ENCODE data around the gene C5orf22. TPM values are rescaled to one million over a fixed set of nuclear protein-coding genes. Genes with fewer than 3 reads are reported as not detected.

C5orf22 gene
- total and polyA plus RNA-seq, 4 donors = 4.6 to 10.3 (median 7.0) TPM

DNA sequence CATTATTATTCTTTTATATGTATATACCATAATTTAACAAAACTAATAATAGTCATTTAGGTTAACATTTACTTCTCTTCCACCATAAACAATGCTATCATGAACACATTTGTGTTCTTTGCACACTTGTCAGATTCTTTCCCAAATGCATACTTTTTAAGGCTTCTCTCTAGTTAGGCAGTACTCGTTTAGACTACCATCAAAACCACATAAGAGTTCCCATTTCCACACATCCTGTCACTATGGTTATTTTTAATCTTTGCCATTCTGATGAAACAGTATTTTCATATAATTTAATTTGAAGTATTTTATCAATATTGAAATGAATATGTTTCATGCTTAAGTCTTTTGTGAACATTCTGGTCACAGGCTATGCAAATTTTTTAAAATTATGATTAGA lies 15.3 kb upstream of the C5orf22 start:
- 66% methylated on average over 1 of the region's 1 CpG for WGBS
- no peak overlapping the region for H3K9ac ChIP-seq (ENCODE audit: low read depth in 1 of 2, low read length in 2 of 2)
- no peak overlapping the region for H3K4me3 ChIP-seq (ENCODE audit: low read depth in 1 of 3, low read length in 3 of 3)
- H3K4me1 ChIP-seq (ENCODE audit: control insufficient read depth in 4 of 4, insufficient read depth in 4 of 4, low read length in 3 of 4) = no peaks in the 10 kb centered on the region
- peaks cover 3 to 54% (median 40%) of the 10 kb centered on the region in 4 donors for H3K36me3 ChIP-seq (ENCODE audit: control insufficient read depth in 4 of 4, insufficient read depth in 3 of 4, low read depth in 1 of 4, low read length in 3 of 4)
- H3K9me3 ChIP-seq (ENCODE audit: control insufficient read depth in 4 of 4, low read length in 3 of 4) = no peaks in the 10 kb centered on the region
- DNase-seq (ENCODE audit: low spot score) = no peak
- no peaks in the 10 kb centered on the region for H3K27me3 ChIP-seq (ENCODE audit: control insufficient read depth in 4 of 4, insufficient read depth in 4 of 4, low read length in 3 of 4)
- H3K27ac ChIP-seq (ENCODE audit: low read depth in 1 of 2, low read length in 2 of 2) = no peak overlapping the region
- TF ChIP-seq RXRA (IDR thresholded peaks at IDR 0.05) (no peak), HNF4A (conservative IDR thresholded peaks at IDR 0.05) (no peak), SP1 (IDR thresholded peaks at IDR 0.05) (no peak), HNF4G (IDR thresholded peaks at IDR 0.05) (no peak), FOXA1 (IDR thresholded peaks at IDR 0.05) (no peak), ATF3 (IDR thresholded peaks at IDR 0.05) (no peak), ZBTB33 (IDR thresholded peaks at IDR 0.05) (no peak), NR2F2 (IDR thresholded peaks at IDR 0.05) (no peak), GABPA (IDR thresholded peaks at IDR 0.05 in 1 of 2, conservative IDR thresholded peaks at IDR 0.05 in 1 of 2) (no peak), FOXA2 (IDR thresholded peaks at IDR 0.05) (no peak), TAF1 (conservative IDR thresholded peaks at IDR 0.05) (no peak), YY1 (IDR thresholded peaks at IDR 0.05) (no peak), MAX (IDR thresholded peaks at IDR 0.05) (no peak)
- TF ChIP-seq, protein P1, sequence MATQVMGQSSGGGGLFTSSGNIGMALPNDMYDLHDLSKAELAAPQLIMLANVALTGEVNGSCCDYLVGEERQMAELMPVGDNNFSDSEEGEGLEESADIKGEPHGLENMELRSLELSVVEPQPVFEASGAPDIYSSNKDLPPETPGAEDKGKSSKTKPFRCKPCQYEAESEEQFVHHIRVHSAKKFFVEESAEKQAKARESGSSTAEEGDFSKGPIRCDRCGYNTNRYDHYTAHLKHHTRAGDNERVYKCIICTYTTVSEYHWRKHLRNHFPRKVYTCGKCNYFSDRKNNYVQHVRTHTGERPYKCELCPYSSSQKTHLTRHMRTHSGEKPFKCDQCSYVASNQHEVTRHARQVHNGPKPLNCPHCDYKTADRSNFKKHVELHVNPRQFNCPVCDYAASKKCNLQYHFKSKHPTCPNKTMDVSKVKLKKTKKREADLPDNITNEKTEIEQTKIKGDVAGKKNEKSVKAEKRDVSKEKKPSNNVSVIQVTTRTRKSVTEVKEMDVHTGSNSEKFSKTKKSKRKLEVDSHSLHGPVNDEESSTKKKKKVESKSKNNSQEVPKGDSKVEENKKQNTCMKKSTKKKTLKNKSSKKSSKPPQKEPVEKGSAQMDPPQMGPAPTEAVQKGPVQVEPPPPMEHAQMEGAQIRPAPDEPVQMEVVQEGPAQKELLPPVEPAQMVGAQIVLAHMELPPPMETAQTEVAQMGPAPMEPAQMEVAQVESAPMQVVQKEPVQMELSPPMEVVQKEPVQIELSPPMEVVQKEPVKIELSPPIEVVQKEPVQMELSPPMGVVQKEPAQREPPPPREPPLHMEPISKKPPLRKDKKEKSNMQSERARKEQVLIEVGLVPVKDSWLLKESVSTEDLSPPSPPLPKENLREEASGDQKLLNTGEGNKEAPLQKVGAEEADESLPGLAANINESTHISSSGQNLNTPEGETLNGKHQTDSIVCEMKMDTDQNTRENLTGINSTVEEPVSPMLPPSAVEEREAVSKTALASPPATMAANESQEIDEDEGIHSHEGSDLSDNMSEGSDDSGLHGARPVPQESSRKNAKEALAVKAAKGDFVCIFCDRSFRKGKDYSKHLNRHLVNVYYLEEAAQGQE (IDR thresholded peaks at IDR 0.05) = no peak
- TF ChIP-seq, protein P2, sequence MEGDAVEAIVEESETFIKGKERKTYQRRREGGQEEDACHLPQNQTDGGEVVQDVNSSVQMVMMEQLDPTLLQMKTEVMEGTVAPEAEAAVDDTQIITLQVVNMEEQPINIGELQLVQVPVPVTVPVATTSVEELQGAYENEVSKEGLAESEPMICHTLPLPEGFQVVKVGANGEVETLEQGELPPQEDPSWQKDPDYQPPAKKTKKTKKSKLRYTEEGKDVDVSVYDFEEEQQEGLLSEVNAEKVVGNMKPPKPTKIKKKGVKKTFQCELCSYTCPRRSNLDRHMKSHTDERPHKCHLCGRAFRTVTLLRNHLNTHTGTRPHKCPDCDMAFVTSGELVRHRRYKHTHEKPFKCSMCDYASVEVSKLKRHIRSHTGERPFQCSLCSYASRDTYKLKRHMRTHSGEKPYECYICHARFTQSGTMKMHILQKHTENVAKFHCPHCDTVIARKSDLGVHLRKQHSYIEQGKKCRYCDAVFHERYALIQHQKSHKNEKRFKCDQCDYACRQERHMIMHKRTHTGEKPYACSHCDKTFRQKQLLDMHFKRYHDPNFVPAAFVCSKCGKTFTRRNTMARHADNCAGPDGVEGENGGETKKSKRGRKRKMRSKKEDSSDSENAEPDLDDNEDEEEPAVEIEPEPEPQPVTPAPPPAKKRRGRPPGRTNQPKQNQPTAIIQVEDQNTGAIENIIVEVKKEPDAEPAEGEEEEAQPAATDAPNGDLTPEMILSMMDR (IDR thresholded peaks at IDR 0.05; ENCODE audit: low read depth, low read length, missing input control) = no peak

GRCh38 chr5:31523041-31523440 lies 9.1 kb upstream of the C5orf22 start:
- peaks cover 4 to 61% (median 41%) of the 10 kb centered on the region in 4 donors for H3K36me3 ChIP-seq (ENCODE audit: control insufficient read depth in 4 of 4, insufficient read depth in 3 of 4, low read depth in 1 of 4, low read length in 3 of 4)
- H3K4me1 ChIP-seq (ENCODE audit: control insufficient read depth in 4 of 4, insufficient read depth in 4 of 4, low read length in 3 of 4) = no peaks in the 10 kb centered on the region
- no peak overlapping the region for H3K27ac ChIP-seq (ENCODE audit: low read depth in 1 of 2, low read length in 2 of 2)
- no peaks in the 10 kb centered on the region for H3K27me3 ChIP-seq (ENCODE audit: control insufficient read depth in 4 of 4, insufficient read depth in 4 of 4, low read length in 3 of 4)
- no peaks in the 10 kb centered on the region for H3K9me3 ChIP-seq (ENCODE audit: control insufficient read depth in 4 of 4, low read length in 3 of 4)
- 95% methylated on average over 4 of the region's 4 CpGs for WGBS
- no peak overlapping the region for H3K9ac ChIP-seq (ENCODE audit: low read depth in 1 of 2, low read length in 2 of 2)
- TF ChIP-seq SP1 (IDR thresholded peaks at IDR 0.05) (no peak), RXRA (IDR thresholded peaks at IDR 0.05) (no peak), GABPA (IDR thresholded peaks at IDR 0.05 in 1 of 2, conservative IDR thresholded peaks at IDR 0.05 in 1 of 2) (no peak)
- H3K4me3 ChIP-seq (ENCODE audit: low read depth in 1 of 3, low read length in 3 of 3) = no peak overlapping the region
- no peak for DNase-seq (ENCODE audit: low spot score)

Measured in liver (tissue), 9 donors.